Measurements from ENCODE around the gene TMIGD1.

The TMIGD1 gene

GRCh38 chr17:30279156-30279555 lies 54.7 kb downstream of the TMIGD1 start:
- no peak for DNase-seq

GRCh38 chr17:30278032-30278431 lies 55.8 kb downstream of the TMIGD1 start:
- DNase-seq, result peak; percentile 8

- DNase-seq, result no peak
Measured at GRCh38 chr17:30275911-30276310, 57.9 kb downstream of the TMIGD1 start.

GRCh38 chr17:30274887-30275286 lies 59.0 kb downstream of the TMIGD1 start:
- DNase-seq, result no peak

- no peak for DNase-seq
Measured at GRCh38 chr17:30273373-30273772, 60.5 kb downstream of the TMIGD1 start.

- DNase-seq, result no peak
Measured at GRCh38 chr17:30271102-30271501, 62.8 kb downstream of the TMIGD1 start.

GRCh38 chr17:30267625-30268024 lies 66.2 kb downstream of the TMIGD1 start:
- no peak for DNase-seq
